K562 (cell line): ENCODE measurements around the gene GOLGA5. TPM values are rescaled to one million over a fixed set of nuclear protein-coding genes. Genes with fewer than 3 reads are reported as not detected.

ENCODE experiments used
- ATAC-seq: fragments of 200-7000 bp; cut with Tn5 transposase; 3 replicates; pipeline ENCODE4 v1.9.1; 2020; ENCODE audit warnings: moderate library complexity
- BruUV-seq: library from RNA; stranded (reverse); fragments of 400-500 nt; replicated peaks from 2 replicates; lab custom pipeline; 2021; lab: Mats Ljungman, UMichigan
- CTCF ChIA-PET: fragments of 300-600 bp; formaldehyde crosslinking; extraction: SDS; loops from one replicate; lab custom pipeline; 2021; ENCODE audit warnings: low intra/inter-chr PET ratio; lab: Yijun Ruan, JAX
- POLR2A ChIA-PET: fragments of 300-600, 350-650 bp; sonication (Branson Sonifier 250); formaldehyde crosslinking; extraction: SDS; loops from one replicate; lab custom pipeline; 2021; ENCODE audit warnings: antibody characterized with exemption, inconsistent platforms; lab: Yijun Ruan, JAX
- DNase-seq, 4 experiments: peaks; one replicate each; pipeline versions ENCODE4 v3.0.0 to v3.0.0-alpha.2; 2011 to 2018; ENCODE audit warnings: low spot score in 3 of 4, mixed read lengths in 3 of 4; ENCODE audit errors: extremely low read depth in 1 of 4
- FAIRE-seq: peaks from 2 replicates; lab custom pipeline; 2011; peaks lifted over from hg19 to GRCh38; lab: Jason Lieb, UNC
- H2AFZ ChIP-seq: 2 replicates; pipeline ENCODE4 v1.6.0; 2011; ENCODE audit warnings: low read depth, low read length, control low read depth, inconsistent platforms
- H3K27ac ChIP-seq: fragments of 200-600 bp; 3 replicates; pipeline ENCODE4 v1.8.0; 2011; ENCODE audit warnings: low read depth, mild to moderate bottlenecking, control low read depth, inconsistent platforms, low read length, moderate library complexity, mixed read lengths; ENCODE audit errors: extremely low read depth
- H3K27me3 ChIP-seq, 2 experiments: fragments of 300-600 bp in 1 of 2; 2 replicates in 1 of 2; 3 replicates in 1 of 2; pipeline versions ENCODE4 v1.6.0 to v1.8.0; 2011; ENCODE audit warnings: inconsistent platforms in 2 of 2, low read length in 2 of 2, mild to moderate bottlenecking in 1 of 2, mixed read lengths in 1 of 2, moderate library complexity in 1 of 2; ENCODE audit not compliant: control insufficient read depth in 2 of 2, insufficient read depth in 2 of 2
- H3K36me3 ChIP-seq: fragments of 300-600 bp; 3 replicates; pipeline ENCODE4 v1.8.0; 2011; ENCODE audit warnings: mild to moderate bottlenecking, low read length, inconsistent platforms; ENCODE audit not compliant: control insufficient read depth, insufficient read depth
- H3K4me1 ChIP-seq, 2 experiments: fragments of 200-600 bp in 1 of 2; replicated peaks in 1 of 2; 2 replicates in 1 of 2; 3 replicates in 1 of 2; pipeline versions ENCODE4 v1.5.1 to v1.8.0; 2011; ENCODE audit warnings: inconsistent platforms in 2 of 2, low read length in 2 of 2, mild to moderate bottlenecking in 1 of 2, mixed read lengths in 1 of 2, moderate library complexity in 1 of 2; ENCODE audit not compliant: control insufficient read depth in 2 of 2, insufficient read depth in 2 of 2
- H3K4me2 ChIP-seq: 2 replicates; pipeline ENCODE4 v1.6.1; 2011; ENCODE audit warnings: low read length, control low read depth, inconsistent platforms, mixed read lengths; ENCODE audit not compliant: insufficient read depth
- H3K4me3 ChIP-seq: fragments of 200-600 bp; sonication (generic), shearing (Covaris generic); 2 replicates; pipeline ENCODE4 v1.5.1; 2016; ENCODE audit warnings: control low read depth, inconsistent platforms
- H3K79me2 ChIP-seq: fragments of 200-600 bp; 3 replicates; pipeline ENCODE4 v1.8.0; 2011; ENCODE audit warnings: low read length, inconsistent platforms; ENCODE audit not compliant: control insufficient read depth, insufficient read depth
- H3K9ac ChIP-seq, 2 experiments: 2 replicates each; pipeline versions ENCODE4 v1.6.0 to v1.6.1; 2011; ENCODE audit warnings: low read depth in 2 of 2, low read length in 2 of 2, control low read depth in 1 of 2, inconsistent platforms in 1 of 2, mild to moderate bottlenecking in 1 of 2, mixed read lengths in 1 of 2; ENCODE audit not compliant: insufficient read depth in 1 of 2
- H3K9me1 ChIP-seq: one replicate; pipeline ENCODE4 v1.6.0; 2011; ENCODE audit warnings: inconsistent platforms, mild to moderate bottlenecking, low read length, moderate library complexity; ENCODE audit not compliant: control insufficient read depth, insufficient read depth
- H3K9me3 ChIP-seq: replicated peaks from 2 replicates; pipeline ENCODE4 v1.5.1; 2011; ENCODE audit warnings: low read depth, low read length, inconsistent platforms; ENCODE audit not compliant: control insufficient read depth, insufficient read depth
- H4K20me1 ChIP-seq: replicated peaks from 2 replicates; pipeline ENCODE4 v1.6.1; 2011; ENCODE audit warnings: low read length, inconsistent platforms, mixed read lengths; ENCODE audit not compliant: control insufficient read depth, insufficient read depth
- CBX8 ChIP-seq: fragments of 200-600 bp; sonication (generic); IDR thresholded peaks from 2 replicates; pipeline ENCODE4 v1.6.1; 2012; ENCODE audit warnings: borderline replicate concordance, mixed run types, low read depth, mild to moderate bottlenecking, moderate library complexity, mixed read lengths, low read length, control low read depth, inconsistent platforms; ENCODE audit not compliant: poor library complexity, severe bottlenecking; ENCODE audit errors: extremely low read depth
- E2F3 ChIP-seq: fragments of 250-450 bp; sonication (Bioruptor Pico); IDR thresholded peaks from 2 replicates; pipeline ENCODE4 v1.4.0; 2020; ENCODE audit warnings: mild to moderate bottlenecking
- GABPA ChIP-seq: fragments of 200-800 bp; sonication (Bioruptor generic); conservative IDR thresholded peaks from 2 replicates; pipeline ENCODE4 v1.6.1; 2016; ENCODE audit warnings: low read depth, missing genetic modification characterization, missing compliant biosample characterization
- HDAC2 ChIP-seq: fragments of 450-650 bp; IDR thresholded peaks from 2 replicates; pipeline ENCODE4 v1.6.1; 2016; ENCODE audit warnings: mild to moderate bottlenecking
- HDAC3 ChIP-seq: fragments of 450-650 bp; IDR thresholded peaks from 2 replicates; pipeline ENCODE4 v1.6.1; 2018; ENCODE audit warnings: borderline replicate concordance, mild to moderate bottlenecking, moderate library complexity; ENCODE audit not compliant: partially characterized antibody
- MYC ChIP-seq, 2 experiments: fragments of 250-450 bp in 1 of 2; sonication (Bioruptor Pico) in 1 of 2; IDR thresholded peaks; 2 replicates each; pipeline versions ENCODE4 v1.5.1 to v1.6.1; 2012 to 2021; ENCODE audit warnings: low read depth in 2 of 2, borderline replicate concordance in 1 of 2, improper control_type of control experiment in 1 of 2, low read length in 1 of 2, mild to moderate bottlenecking in 1 of 2, moderate library complexity in 1 of 2
- SMARCC2 ChIP-seq: fragments of 450-650 bp; IDR thresholded peaks from 2 replicates; pipeline ENCODE4 v1.6.1; 2017; ENCODE audit warnings: antibody characterized with exemption, moderate library complexity, mild to moderate bottlenecking, low read depth
- SREBF1 ChIP-seq: fragments of 150-350 bp; IDR thresholded peaks from 2 replicates; pipeline ENCODE4 v1.6.1; 2014; ENCODE audit warnings: antibody characterized with exemption, low read depth, low read length, borderline replicate concordance
- ZNF124 ChIP-seq: sonication (generic); formaldehyde crosslinking; IDR thresholded peaks from 2 replicates; pipeline ENCODE4 v1.8.1; 2022; ENCODE audit warnings: missing genetic modification reagents
- ZNF146 ChIP-seq: IDR thresholded peaks from one replicate; pipeline ENCODE4 v1.6.1; 2018; ENCODE audit warnings: missing compliant biosample characterization; ENCODE audit not compliant: unreplicated experiment
- ZNF408 ChIP-seq: fragments of 250-450 bp; sonication (Bioruptor Pico); IDR thresholded peaks from 2 replicates; pipeline ENCODE4 v1.4.0; 2020; ENCODE audit warnings: low read depth, mild to moderate bottlenecking, moderate library complexity
- WGBS: fragments of 100-300 bp; shearing (Covaris generic); methylation state at CpG from one replicate; pipeline ENCODE4 v1.1.6; 2016; ENCODE audit warnings: low coverage, mixed read lengths; ENCODE audit not compliant: insufficient coverage; ENCODE audit errors: missing lambda C conversion rate; 5-methylcytosine and 5-hydroxymethylcytosine counted together
- in situ Hi-C: fragments of 300-500 bp; cut with MboI; formaldehyde crosslinking; loops from 4 replicates; pipeline ENCODE4 v1.15.0; 2018; ENCODE audit warnings: inconsistent platforms, mixed read lengths
- intact Hi-C: fragments of 100-400 bp; cut with micrococcal nuclease; formaldehyde crosslinking; loops from 2 replicates; pipeline ENCODE4 v1.14.2; 2022
- polyA plus RNA-seq, 8 experiments: library from polyadenylated mRNA; depleted of rRNA in 4 of 8; stranded (reverse) in 5 of 8; unstranded in 3 of 8; fragments of >200 nt; fragmentation: Nextera tagmentation in 2 of 8; fragmentation: Illumina TruSeq in 1 of 8; extraction: Ambion mirVana in 2 of 8; extraction: Trizol in 1 of 8; gene quantifications; 2 replicates each; pipeline versions ENCODE4 v1.2.1 to v1.2.3, GENCODE V29; 2011 to 2014; ENCODE audit warnings: inconsistent platforms in 1 of 8, missing spikeins in 1 of 8
- total RNA-seq, 7 experiments: library from RNA; depleted of rRNA in 6 of 7; stranded (reverse); fragments of >200 nt in 6 of 7; fragmentation: Illumina TruSeq in 2 of 7; extraction: Trizol in 2 of 7; gene quantifications; 2 replicates each; pipeline versions ENCODE4 v1.2.1 to v1.2.3, GENCODE V29; 2011 to 2021; ENCODE audit warnings: low replicate concordance in 1 of 7
- TF ChIP-seq, protein P1 (sequence below), 3 experiments: fragments of 200-800 bp in 1 of 3; fragments of 250-450 bp in 1 of 3; fragments of 450-650 bp in 1 of 3; sonication (Bioruptor Pico) in 1 of 3; sonication (Bioruptor generic) in 1 of 3; formaldehyde crosslinking in 1 of 3; IDR thresholded peaks; 2 replicates each; pipeline versions ENCODE4 v1.6.1 to v1.8.0; 2016 to 2022; ENCODE audit warnings: mild to moderate bottlenecking in 2 of 3, missing genetic modification characterization in 2 of 3, missing compliant biosample characterization in 1 of 3, moderate library complexity in 1 of 3
- TF ChIP-seq, protein P2 (sequence below): fragments of 250-450 bp; sonication (Bioruptor Pico); IDR thresholded peaks from 2 replicates; pipeline ENCODE4 v1.5.0; 2021
- TF ChIP-seq, protein P3 (sequence below): fragments of 450-650 bp; formaldehyde crosslinking; IDR thresholded peaks from 2 replicates; pipeline ENCODE4 v1.4.0; 2022; ENCODE audit warnings: missing genetic modification characterization

Gene GOLGA5
- total and polyA plus RNA-seq, 9 of the 15 experiments (the other 6 are each of a cell fraction or from before 2014, with no cell fraction given) = 5.7 to 19.6 (median 12.7) TPM

DNA sequence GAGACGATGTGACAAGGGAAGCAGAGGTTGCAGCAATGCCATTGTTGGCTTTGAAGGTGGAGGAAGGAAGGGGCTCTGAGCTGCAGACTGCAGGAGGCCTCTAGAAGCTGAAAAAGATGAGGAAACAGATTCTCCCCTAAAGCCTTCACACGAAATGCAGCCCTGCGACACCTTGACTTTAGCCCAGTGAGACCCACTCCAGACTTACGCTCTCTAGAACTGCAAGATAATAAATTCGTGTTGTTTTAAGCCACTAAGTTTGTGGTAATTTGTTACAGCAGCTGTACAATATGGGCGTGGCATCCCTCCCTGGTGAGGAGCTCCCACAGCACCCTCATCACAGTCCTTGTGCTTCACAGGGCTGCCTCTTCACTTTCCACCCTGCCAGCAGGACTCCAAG lies 53.2 kb downstream of the GOLGA5 start (continued):
- TF ChIP-seq ZNF146 = no peak
- TF ChIP-seq ZNF124 (CRISPR knock-in tag) = no peak

DNA sequence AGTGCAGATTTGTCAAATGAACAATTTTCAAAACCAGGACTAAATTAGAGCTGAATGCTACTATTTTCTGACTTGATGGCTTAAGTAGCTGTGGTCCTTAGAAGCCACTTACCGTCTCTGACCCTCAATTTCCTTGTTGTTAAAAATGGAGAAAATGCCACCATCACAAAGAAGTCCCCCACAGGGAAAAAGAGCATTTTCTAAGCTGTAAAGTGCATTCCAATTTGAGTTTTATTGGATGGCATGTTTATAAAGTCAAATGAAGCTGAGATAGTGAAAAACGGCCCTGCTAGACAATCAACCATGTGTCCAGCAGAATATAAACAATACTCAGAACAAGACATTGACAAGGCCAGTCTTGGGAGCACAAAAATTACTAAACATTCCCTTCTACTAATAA lies 53.6 kb downstream of the GOLGA5 start:
- H3K4me3 ChIP-seq = no peak overlapping the region
- ATAC-seq (no peak), DNase-seq (no peak), FAIRE-seq (no peak)
- no TSS peak for BruUV-seq
- no peak overlapping the region for H3K4me2 ChIP-seq
- in situ Hi-C loops (no loop called here), intact Hi-C loops (no loop called here)
- H3K9me3 ChIP-seq = no peaks in the 10 kb centered on the region
- H3K79me2 ChIP-seq = no peaks in the 10 kb centered on the region
- no peaks in the 10 kb centered on the region for H3K9me1 ChIP-seq
- CTCF ChIA-PET = no interaction called here
- H4K20me1 ChIP-seq = no peaks in the 10 kb centered on the region
- H3K27ac ChIP-seq = no peak overlapping the region
- peaks cover 0 to 5% of the 10 kb centered on the region in 2 experiments; a peak in 4 of 5 replicates for H3K4me1 ChIP-seq
- H3K36me3 ChIP-seq = no peaks in the 10 kb centered on the region
- POLR2A ChIA-PET = interaction anchor here (0.6 to 1.2 kb wide), 3 partner anchors 13 to 271 kb away, joined by 3 to 4 read pairs (median 3); no protein-coding TSS in a partner anchor
- WGBS = 36% methylated on average over 2 of the region's 2 CpGs
- H3K9ac ChIP-seq = no peak overlapping the region
- no peaks in the 10 kb centered on the region for H3K27me3 ChIP-seq
- no peak overlapping the region for H2AFZ ChIP-seq
- TF ChIP-seq HDAC2 = no peak
- no peak for TF ChIP-seq CBX8
- TF ChIP-seq SMARCC2 = no peak
- TF ChIP-seq SREBF1 = no peak
- TF ChIP-seq HDAC3 = no peak
- no peak for TF ChIP-seq MYC (IDR thresholded peaks at IDR 0.05; ENCODE audit: low read depth, low read length)
- TF ChIP-seq MYC (CRISPR knock-in tag; IDR thresholded peaks at IDR 0.05; ENCODE audit: borderline replicate concordance, low read depth) = no peak
- TF ChIP-seq E2F3 = no peak
- TF ChIP-seq ZNF408 (CRISPR knock-in tag) = no peak
- TF ChIP-seq GABPA = no peak
- TF ChIP-seq, protein P1, sequence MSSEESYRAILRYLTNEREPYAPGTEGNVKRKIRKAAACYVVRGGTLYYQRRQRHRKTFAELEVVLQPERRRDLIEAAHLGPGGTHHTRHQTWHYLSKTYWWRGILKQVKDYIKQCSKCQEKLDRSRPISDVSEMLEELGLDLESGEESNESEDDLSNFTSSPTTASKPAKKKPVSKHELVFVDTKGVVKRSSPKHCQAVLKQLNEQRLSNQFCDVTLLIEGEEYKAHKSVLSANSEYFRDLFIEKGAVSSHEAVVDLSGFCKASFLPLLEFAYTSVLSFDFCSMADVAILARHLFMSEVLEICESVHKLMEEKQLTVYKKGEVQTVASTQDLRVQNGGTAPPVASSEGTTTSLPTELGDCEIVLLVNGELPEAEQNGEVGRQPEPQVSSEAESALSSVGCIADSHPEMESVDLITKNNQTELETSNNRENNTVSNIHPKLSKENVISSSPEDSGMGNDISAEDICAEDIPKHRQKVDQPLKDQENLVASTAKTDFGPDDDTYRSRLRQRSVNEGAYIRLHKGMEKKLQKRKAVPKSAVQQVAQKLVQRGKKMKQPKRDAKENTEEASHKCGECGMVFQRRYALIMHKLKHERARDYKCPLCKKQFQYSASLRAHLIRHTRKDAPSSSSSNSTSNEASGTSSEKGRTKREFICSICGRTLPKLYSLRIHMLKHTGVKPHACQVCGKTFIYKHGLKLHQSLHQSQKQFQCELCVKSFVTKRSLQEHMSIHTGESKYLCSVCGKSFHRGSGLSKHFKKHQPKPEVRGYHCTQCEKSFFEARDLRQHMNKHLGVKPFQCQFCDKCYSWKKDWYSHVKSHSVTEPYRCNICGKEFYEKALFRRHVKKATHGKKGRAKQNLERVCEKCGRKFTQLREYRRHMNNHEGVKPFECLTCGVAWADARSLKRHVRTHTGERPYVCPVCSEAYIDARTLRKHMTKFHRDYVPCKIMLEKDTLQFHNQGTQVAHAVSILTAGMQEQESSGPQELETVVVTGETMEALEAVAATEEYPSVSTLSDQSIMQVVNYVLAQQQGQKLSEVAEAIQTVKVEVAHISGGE (CRISPR knock-in tag; IDR thresholded peaks at IDR 0.05) = no peak
- TF ChIP-seq, protein P2, sequence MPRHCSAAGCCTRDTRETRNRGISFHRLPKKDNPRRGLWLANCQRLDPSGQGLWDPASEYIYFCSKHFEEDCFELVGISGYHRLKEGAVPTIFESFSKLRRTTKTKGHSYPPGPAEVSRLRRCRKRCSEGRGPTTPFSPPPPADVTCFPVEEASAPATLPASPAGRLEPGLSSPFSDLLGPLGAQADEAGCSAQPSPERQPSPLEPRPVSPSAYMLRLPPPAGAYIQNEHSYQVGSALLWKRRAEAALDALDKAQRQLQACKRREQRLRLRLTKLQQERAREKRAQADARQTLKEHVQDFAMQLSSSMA = no peak
- TF ChIP-seq, protein P3, sequence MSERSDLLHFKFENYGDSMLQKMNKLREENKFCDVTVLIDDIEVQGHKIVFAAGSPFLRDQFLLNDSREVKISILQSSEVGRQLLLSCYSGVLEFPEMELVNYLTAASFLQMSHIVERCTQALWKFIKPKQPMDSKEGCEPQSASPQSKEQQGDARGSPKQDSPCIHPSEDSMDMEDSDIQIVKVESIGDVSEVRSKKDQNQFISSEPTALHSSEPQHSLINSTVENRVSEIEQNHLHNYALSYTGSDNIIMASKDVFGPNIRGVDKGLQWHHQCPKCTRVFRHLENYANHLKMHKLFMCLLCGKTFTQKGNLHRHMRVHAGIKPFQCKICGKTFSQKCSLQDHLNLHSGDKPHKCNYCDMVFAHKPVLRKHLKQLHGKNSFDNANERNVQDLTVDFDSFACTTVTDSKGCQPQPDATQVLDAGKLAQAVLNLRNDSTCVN (CRISPR knock-in tag) = no peak
